K562 (cell line): ENCODE results near the gene RSU1. TPM values are rescaled to one million over a fixed set of nuclear protein-coding genes. Genes with fewer than 3 reads are reported as not detected.

Experiments
- ARID1B ChIP-seq: fragments of 450-650 bp; IDR thresholded peaks from 2 replicates; pipeline ENCODE4 v1.6.1; 2016; ENCODE audit warnings: antibody characterized with exemption, mild to moderate bottlenecking, inconsistent platforms
- BDP1 ChIP-seq: IDR thresholded peaks from 3 replicates; pipeline ENCODE4 v1.6.1; 2011; ENCODE audit not compliant: insufficient read length, insufficient read depth
- BHLHE40 ChIP-seq: IDR thresholded peaks from 2 replicates; pipeline ENCODE4 v1.6.1; 2011; ENCODE audit warnings: low read length, improper control_type of control experiment
- CBFA2T2 ChIP-seq: fragments of 450-650 bp; conservative IDR thresholded peaks from 2 replicates; pipeline ENCODE4 v1.6.1; 2017; ENCODE audit warnings: mild to moderate bottlenecking
- CREB1 ChIP-seq, 2 experiments: sonication (generic) in 1 of 2; formaldehyde crosslinking in 1 of 2; IDR thresholded peaks; 2 replicates each; pipeline versions ENCODE4 v1.6.1 to v1.8.0; 2012 to 2022; ENCODE audit warnings: inconsistent platforms in 1 of 2, mild to moderate bottlenecking in 1 of 2, missing genetic modification reagents in 1 of 2, moderate library complexity in 1 of 2
- DPF2 ChIP-seq: fragments of 450-650 bp; IDR thresholded peaks from 2 replicates; pipeline ENCODE4 v1.6.1; 2016
- FOSL1 ChIP-seq: fragments of 200-800 bp; sonication (Bioruptor generic); conservative IDR thresholded peaks from 2 replicates; pipeline ENCODE4 v1.6.1; 2016; ENCODE audit warnings: missing genetic modification characterization, missing compliant biosample characterization
- JUN ChIP-seq, 2 experiments: sonication (generic) in 1 of 2; formaldehyde crosslinking in 1 of 2; IDR thresholded peaks; 2 replicates each; pipeline versions ENCODE4 v1.6.1 to v1.8.0; 2012 to 2022; ENCODE audit warnings: borderline replicate concordance in 2 of 2, mild to moderate bottlenecking in 2 of 2, improper control_type of control experiment in 1 of 2, low read depth in 1 of 2, low read length in 1 of 2, missing genetic modification reagents in 1 of 2
- JUND ChIP-seq, 2 experiments: IDR thresholded peaks; 2 replicates in 1 of 2; 3 replicates in 1 of 2; pipeline ENCODE4 v1.6.1; 2011; ENCODE audit warnings: borderline replicate concordance in 2 of 2, low read depth in 2 of 2, low read length in 2 of 2, improper control_type of control experiment in 1 of 2, missing biosample characterization in 1 of 2, missing genetic modification characterization in 1 of 2, missing genetic modification reagents in 1 of 2
- NFE2 ChIP-seq: IDR thresholded peaks from 2 replicates; pipeline ENCODE4 v1.6.1; 2014; ENCODE audit warnings: antibody characterized with exemption, low read depth
- NUFIP1 ChIP-seq: fragments of 450-650 bp; IDR thresholded peaks from 2 replicates; pipeline ENCODE4 v1.6.1; 2018; ENCODE audit not compliant: partially characterized antibody
- SMARCA4 ChIP-seq: fragments of 450-650 bp; IDR thresholded peaks from 2 replicates; pipeline ENCODE4 v1.6.1; 2016
- SMARCE1 ChIP-seq: fragments of 450-650 bp; IDR thresholded peaks from 2 replicates; pipeline ENCODE4 v1.7.1; 2016; ENCODE audit warnings: mild to moderate bottlenecking
- ZBTB26 ChIP-seq: fragments of 450-650 bp; formaldehyde crosslinking; IDR thresholded peaks from 2 replicates; pipeline ENCODE4 v1.4.0; 2022; ENCODE audit warnings: missing genetic modification characterization
- ZNF197 ChIP-seq: fragments of 200-800 bp; sonication (Bioruptor generic); IDR thresholded peaks from 2 replicates; pipeline ENCODE4 v1.6.1; 2016; ENCODE audit warnings: low read depth, missing genetic modification characterization, missing compliant biosample characterization
- polyA plus RNA-seq, 8 experiments: library from polyadenylated mRNA; depleted of rRNA in 4 of 8; stranded (reverse) in 5 of 8; unstranded in 3 of 8; fragments of >200 nt; fragmentation: Nextera tagmentation in 2 of 8; fragmentation: Illumina TruSeq in 1 of 8; extraction: Ambion mirVana in 2 of 8; extraction: Trizol in 1 of 8; gene quantifications; 2 replicates each; pipeline versions ENCODE4 v1.2.1 to v1.2.3, GENCODE V29; 2011 to 2014; ENCODE audit warnings: inconsistent platforms in 1 of 8, missing spikeins in 1 of 8
- total RNA-seq, 7 experiments: library from RNA; depleted of rRNA in 6 of 7; stranded (reverse); fragments of >200 nt in 6 of 7; fragmentation: Illumina TruSeq in 2 of 7; extraction: Trizol in 2 of 7; gene quantifications; 2 replicates each; pipeline versions ENCODE4 v1.2.1 to v1.2.3, GENCODE V29; 2011 to 2021; ENCODE audit warnings: low replicate concordance in 1 of 7
- TF ChIP-seq, protein P1 (sequence below): sonication (generic); formaldehyde crosslinking; IDR thresholded peaks from 2 replicates; pipeline ENCODE4 v1.8.0; 2022; ENCODE audit warnings: missing genetic modification reagents, mild to moderate bottlenecking, moderate library complexity, borderline replicate concordance

The RSU1 gene
- total and polyA plus RNA-seq, 9 of the 15 experiments (the other 6 are each of a cell fraction or from before 2014, with no cell fraction given) = 18.8 to 67.3 (median 31.5) TPM

- TF ChIP-seq ZBTB26 (CRISPR knock-in tag) (no peak), BDP1 (no peak), CREB1 (IDR thresholded peaks at IDR 0.05) (0 out of 2 replicates have a peak, but pooled peaks have one; percentile 46), CREB1 (CRISPR knock-in tag; IDR thresholded peaks at IDR 0.05) (no peak), SMARCA4 (peak; percentile 70), NUFIP1 (no peak), CBFA2T2 (0 out of 2 replicates have a peak, but pooled peaks have one; percentile 2), BHLHE40 (peak; percentile 75), ARID1B (peak; percentile 49; the same call in 1 of the 2 replicates), FOSL1 (tag) (peak; percentile 91), SMARCE1 (peak; percentile 58; the same call in 1 of the 2 replicates), JUN (IDR thresholded peaks at IDR 0.05; ENCODE audit: borderline replicate concordance, low read depth, low read length) (peak; percentile 87), JUN (CRISPR knock-in tag; IDR thresholded peaks at IDR 0.05; ENCODE audit: borderline replicate concordance) (no peak), ZNF197 (CRISPR knock-in tag) (no peak), DPF2 (peak; percentile 56), NFE2 (peak; percentile 73), JUND (IDR thresholded peaks at IDR 0.05; ENCODE audit: borderline replicate concordance, low read depth, low read length) (peak; percentile 93), JUND (tag; IDR thresholded peaks at IDR 0.05; ENCODE audit: borderline replicate concordance, low read depth, low read length) (peak; percentile 89; the same call in 2 of the 3 replicates)
- TF ChIP-seq, protein P1, sequence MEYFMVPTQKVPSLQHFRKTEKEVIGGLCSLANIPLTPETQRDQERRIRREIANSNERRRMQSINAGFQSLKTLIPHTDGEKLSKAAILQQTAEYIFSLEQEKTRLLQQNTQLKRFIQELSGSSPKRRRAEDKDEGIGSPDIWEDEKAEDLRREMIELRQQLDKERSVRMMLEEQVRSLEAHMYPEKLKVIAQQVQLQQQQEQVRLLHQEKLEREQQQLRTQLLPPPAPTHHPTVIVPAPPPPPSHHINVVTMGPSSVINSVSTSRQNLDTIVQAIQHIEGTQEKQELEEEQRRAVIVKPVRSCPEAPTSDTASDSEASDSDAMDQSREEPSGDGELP (CRISPR knock-in tag) = peak; percentile 89
These were observed 219.6 kb downstream of the RSU1 start (continued) for GRCh38 chr10:16597656-16598055.
